ENCODE data around the gene AKT1S1.

Gene AKT1S1

DNA sequence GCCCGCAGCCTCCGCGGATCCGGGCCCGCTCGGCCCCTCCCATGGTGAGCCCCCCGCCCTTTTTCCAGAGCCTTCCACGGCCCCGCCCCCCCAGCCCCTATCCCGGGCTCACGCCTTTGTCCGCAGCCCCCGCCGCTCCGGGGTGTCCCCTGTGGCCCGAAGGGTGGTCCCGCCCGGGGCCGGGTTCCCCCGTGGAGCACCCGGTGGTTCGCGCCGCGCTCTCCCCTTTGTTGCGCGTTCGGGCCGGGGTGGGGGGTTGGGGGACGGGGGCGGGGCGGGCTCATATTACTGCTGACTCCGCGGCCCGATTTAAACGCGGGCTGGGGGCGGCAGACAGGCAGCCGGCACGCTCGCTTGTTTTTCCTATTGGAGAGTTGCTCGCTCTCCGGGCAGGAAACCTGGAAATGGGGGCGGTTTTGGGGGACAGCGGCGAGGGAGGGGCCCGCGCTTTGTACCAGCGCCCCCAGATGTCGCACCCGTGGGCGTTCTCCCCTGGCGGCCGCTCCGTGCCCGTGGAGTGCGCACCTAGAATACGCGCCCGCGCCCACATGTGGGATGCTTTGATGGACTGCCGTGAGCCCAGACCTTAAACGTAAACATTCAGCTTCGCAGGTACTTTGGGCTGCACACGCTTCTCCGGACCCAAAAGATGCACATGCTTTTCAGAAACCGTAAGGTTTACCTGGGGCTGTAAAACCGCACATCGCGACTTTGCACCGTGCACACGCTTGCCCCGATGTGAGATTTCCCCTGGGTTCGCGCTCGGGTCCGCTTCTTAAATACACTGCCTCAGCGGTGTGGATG is 25.5 kb downstream of the AKT1S1 start:
- TF ChIP-seq GATA3 (IDR thresholded peaks at IDR 0.05; ENCODE audit: low read depth, low read length): no peak
- TF ChIP-seq GATA2 (IDR thresholded peaks at IDR 0.05; ENCODE audit: low read depth, low read length): no peak

DNA sequence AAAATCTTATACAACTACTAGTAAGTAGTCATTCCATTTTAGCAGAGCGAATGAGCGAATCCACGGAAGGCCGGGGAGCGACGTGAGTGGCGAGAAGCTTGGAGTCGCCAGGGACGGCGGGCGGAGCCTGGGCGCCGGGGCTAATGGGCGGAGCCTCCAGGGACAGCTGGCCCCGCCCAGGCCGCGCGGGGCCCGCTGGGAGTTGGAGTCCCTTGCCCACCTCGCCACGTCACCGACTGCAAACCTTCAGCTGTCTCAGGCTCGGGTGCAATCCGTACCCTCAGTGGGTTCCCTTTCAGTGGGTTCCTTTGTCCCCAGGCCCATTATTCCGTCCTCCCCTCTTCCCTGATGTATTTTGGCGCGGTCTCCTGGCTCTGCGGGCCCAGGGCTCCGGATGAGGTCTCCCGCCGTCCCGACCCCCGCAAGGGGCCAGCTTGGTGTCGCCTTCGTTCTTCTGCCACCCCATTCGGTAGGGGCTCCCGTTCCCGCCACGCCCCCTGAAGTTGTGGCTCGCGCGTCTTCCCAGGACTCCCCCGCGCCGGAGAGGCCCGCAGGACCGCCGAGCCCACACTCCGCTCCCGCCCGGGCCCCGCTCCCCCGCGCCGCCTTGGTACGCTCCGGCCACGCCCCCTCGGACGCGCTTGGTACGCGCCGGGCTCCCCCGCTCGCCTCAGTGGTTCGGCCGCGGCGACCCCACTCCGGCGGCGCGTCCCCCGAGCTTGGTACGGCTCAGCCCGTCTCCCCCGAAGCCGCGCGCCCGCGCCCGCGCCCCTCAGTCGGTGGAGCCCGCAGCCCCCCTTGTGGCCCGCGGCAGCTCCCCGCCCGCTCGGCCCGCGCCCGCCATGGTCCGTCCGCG is 26.4 kb downstream of the AKT1S1 start, which contains the start of gene PTOV1:
Gene PTOV1, plus strand, starts transcription at position 673 of the 856 bp plus-strand sequence.
- TF ChIP-seq GATA2 (IDR thresholded peaks at IDR 0.05; ENCODE audit: low read depth, low read length) (no peak), GATA3 (IDR thresholded peaks at IDR 0.05; ENCODE audit: low read depth, low read length) (no peak)

DNA sequence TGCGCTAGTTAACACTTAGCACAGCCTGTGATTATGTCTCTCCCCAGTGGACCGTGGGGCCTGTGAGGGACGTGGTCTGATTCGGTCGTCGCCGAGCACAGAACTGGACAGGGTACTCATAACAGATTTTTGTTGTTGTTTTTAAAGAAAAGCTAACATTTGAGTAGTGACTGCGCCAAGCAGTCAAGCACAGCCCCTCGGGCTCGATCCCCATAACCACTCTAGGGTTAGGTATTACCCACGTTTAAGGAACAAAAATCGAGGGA is 27.0 kb downstream of the AKT1S1 start:
- TF ChIP-seq GATA2 (IDR thresholded peaks at IDR 0.05; ENCODE audit: low read depth, low read length) (no peak), GATA3 (IDR thresholded peaks at IDR 0.05; ENCODE audit: low read depth, low read length) (no peak)

DNA sequence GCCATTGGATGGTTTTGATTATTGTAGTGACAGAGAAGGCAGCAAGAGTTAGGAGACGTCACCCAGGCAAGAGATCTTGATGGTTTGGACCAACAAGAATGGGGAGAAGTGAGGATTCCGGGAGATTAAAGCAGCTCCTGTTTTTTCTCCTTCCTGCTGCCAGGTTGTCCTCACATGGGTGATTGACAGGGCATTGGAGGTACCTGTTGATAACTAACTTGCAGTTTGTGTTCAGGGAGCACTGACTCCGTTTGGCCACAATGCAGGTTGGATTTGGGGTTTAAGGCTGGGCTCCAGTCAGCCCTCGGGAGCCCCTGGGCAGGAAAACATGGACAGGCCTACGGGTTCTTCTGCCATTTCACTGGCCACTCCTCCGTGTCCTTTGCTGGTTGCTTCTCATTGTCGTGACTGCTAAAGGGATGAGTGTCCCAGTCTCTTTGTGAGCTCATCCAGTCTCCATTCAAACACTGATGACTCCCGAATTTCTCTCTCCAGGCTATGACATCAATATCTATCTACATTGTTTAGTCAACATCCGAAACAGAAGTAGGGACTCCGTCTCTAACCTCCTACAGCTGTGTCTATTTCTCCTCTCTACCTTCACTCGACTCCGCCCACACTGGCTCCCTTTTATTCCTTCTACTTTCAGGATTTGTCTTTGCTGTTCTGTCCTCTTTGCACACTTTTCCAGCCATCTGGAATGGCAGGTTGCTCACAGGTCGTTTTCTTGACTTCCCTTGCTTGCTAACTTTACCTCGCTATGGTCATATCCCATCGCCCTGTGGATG is 27.5 kb downstream of the AKT1S1 start:
- TF ChIP-seq GATA2 (IDR thresholded peaks at IDR 0.05; ENCODE audit: low read depth, low read length): no peak
- TF ChIP-seq GATA3 (IDR thresholded peaks at IDR 0.05; ENCODE audit: low read depth, low read length): no peak

DNA sequence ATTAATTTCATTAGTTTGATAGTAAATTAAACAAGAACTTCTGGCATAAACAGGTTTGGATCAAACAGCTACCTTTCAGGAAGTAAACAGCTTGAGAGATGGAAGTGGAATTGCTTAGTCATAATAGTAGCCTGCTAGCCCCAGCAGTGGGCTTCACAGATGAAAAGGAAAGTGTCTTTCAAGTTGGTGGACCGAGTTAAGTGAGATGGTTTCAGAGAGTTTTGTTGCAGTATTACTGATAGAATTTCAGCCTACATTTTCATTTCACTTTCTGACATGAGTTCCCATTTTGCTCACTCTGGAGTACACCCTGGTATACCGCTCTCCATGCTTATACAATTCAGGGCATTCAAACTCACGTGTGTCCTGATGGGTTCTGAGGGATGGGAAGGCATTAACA is 28.2 kb downstream of the AKT1S1 start:
- no peak for TF ChIP-seq GATA3 (IDR thresholded peaks at IDR 0.05; ENCODE audit: low read depth, low read length)
- TF ChIP-seq GATA2 (IDR thresholded peaks at IDR 0.05; ENCODE audit: low read depth, low read length): no peak

DNA sequence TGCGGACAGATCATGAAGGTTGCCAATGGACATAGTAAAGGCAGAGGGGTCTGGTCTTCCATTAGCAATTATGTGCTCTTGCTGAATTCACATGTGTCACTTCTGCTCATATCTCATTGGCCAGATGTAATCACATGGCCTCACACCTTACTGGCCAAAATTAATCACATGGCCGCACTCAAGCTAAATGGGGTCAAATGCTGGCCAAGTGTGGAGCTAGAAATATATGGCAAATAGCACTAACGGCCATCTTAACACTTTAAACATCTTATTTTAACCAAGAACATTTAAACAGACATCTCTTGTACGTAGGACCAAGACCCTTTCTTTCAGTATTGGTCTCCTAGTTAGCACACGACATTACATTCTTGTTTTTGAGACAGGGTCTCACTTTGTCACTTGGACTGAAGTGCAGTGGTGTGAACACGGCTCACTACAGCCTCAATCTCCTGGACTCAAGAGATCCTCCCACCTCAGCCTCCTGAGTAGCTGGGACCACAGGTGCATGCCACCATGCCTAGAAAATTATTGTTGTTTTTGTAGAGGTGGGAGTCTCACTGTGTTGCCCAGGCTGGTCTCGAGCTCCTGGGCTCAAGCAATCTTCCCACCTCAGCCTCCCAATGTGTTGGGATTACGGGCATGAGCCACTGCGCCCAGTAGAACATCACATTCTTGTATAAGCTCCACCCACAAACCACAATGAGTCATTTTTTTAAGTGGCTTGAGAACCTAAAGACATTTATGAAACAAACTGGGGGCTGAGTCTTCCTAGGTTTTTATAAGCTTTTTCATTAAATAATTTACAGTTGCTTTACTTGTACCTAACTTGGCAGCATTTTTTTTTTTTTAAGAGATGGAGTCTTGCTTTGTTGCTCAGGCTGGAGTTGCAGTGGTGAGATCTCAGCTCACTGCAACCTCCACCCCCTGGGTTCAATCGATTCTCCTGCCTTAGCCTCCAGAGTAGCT is 29.1 kb downstream of the AKT1S1 start:
- no peak for TF ChIP-seq GATA3 (IDR thresholded peaks at IDR 0.05; ENCODE audit: low read depth, low read length)
- no peak for TF ChIP-seq GATA2 (IDR thresholded peaks at IDR 0.05; ENCODE audit: low read depth, low read length)

DNA sequence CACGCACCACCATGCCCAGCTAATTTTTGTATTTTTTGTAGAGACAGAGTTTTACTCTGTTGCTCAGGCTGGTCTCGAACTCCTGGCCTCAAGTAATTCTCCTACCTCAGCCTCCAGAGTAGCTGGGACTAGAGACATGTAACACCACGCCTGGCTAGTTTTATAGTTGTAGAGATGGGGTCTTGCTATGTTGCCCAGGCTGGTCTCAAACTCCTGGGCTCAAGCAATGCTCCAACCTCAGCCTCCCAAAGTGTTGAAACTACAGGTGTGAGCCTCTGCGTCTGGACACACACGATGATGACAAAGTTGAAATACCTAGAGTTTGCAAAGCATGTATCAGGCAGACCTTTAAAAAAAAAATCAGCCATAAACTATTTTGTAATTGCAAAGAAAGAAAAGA is 30.7 kb downstream of the AKT1S1 start:
- TF ChIP-seq GATA2 (IDR thresholded peaks at IDR 0.05; ENCODE audit: low read depth, low read length): no peak
- no peak for TF ChIP-seq GATA3 (IDR thresholded peaks at IDR 0.05; ENCODE audit: low read depth, low read length)

DNA sequence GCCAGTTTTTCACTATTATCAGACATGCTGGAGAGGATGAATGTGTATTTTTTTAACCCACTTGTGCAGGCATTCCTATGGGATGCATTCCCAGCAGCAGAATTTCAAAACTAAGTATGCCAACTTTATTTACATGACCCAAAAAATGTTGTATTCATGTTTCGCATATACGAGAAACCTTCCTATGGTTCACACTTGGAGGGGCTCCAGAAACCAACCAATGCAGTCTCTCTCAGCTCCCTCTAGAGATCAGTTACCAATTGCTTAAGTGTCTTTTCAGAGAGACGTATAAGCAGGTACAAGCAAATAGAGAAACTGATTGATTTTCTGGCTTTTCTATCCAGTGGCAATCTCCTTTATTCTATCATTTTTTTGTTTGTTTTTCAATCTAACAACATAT is 31.7 kb downstream of the AKT1S1 start:
- TF ChIP-seq GATA3 (IDR thresholded peaks at IDR 0.05; ENCODE audit: low read depth, low read length): no peak
- TF ChIP-seq GATA2 (IDR thresholded peaks at IDR 0.05; ENCODE audit: low read depth, low read length): no peak

DNA sequence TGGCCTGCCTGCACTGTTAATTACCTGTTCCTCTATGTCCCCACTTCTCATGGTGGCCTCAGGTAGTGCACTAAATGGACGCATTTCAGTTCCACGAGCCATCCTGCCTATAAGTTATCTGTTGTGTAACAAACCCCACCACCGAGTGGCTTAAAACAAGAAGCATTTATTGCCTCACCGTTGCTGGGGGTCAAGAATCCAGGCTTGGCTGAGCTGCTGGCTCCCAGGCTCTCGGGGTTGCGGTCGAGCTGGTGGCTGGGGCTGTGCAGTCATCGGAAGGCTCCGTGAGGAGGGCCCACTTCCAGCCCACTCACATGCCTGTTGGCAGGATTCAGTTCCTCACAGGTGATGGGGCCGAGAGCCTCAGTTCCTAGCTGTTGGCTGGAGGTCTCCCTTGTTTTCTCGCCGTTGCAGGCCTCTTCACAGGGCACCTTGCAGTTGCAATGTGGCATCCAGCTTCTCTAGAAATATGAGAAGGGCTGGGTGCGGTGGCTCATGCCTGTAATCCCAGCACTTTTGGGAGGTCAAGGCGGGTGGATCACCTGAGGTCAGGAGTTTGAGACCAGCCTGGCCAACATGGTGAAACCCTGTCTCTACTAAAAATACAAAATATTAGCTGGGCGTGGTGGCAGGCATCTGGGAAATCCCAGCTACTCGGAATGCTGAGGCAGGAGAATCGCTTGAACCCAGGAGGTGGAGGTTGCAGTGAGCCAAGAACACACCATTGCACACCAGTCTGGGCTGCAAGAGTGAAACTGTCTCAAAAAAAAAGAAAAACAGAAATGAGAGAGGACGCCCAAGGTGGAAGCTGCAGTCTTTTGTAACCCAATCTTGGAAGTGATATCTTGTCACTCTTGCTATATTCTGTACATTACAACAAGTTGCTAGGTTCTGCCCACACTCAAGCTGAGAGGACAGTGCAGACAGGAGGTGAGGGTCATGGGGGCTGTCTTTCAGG is 32.7 kb downstream of the AKT1S1 start:
- TF ChIP-seq GATA2 (IDR thresholded peaks at IDR 0.05; ENCODE audit: low read depth, low read length): no peak
- no peak for TF ChIP-seq GATA3 (IDR thresholded peaks at IDR 0.05; ENCODE audit: low read depth, low read length)

DNA sequence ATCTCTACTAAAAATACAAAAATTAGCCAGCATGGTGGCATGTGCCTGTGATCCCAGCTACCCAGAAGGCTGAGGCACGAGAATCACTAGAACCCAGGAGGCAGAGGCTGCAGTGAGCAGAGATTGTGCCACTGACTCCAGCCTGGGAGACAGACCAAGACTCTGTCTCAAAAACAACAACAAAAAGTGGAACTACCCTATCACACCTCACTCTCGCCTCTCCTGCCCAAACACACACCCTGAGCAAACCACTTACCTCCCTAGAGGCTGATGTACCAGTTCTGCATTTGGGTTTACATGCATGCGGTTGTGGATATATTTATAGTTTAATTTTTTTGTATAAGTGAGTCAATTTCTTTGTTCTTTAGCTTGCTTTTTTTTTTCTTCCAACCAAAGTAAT is 33.9 kb downstream of the AKT1S1 start:
- TF ChIP-seq GATA2 (IDR thresholded peaks at IDR 0.05; ENCODE audit: low read depth, low read length) (no peak), GATA3 (IDR thresholded peaks at IDR 0.05; ENCODE audit: low read depth, low read length) (no peak)

DNA sequence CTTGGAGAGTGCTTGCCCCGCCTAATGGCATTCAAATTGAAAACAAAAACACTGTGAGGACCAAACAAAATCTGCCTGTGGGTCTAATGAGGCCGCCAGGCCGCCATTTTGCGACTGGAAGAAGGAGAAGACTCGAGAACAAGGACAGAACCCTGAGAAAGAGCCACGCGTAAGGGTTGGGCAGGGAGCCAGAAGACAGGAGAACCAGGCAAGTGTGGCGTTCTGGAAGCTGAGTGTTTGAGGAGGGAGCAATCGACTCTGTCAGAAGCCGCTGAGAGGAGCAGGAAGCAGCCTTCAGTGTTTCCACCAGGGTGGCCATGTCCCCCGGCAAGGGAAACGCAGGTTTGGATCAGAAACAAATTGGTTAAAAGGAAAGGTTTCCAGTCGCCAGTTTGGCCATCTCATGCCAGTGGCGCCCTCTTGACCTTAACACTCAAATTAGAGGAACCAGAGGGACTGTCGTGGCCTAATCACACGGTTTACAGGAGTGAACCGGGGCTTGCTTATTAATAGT is 36.4 kb downstream of the AKT1S1 start:
- no peak for TF ChIP-seq GATA3 (IDR thresholded peaks at IDR 0.05; ENCODE audit: low read depth, low read length)
- no peak for TF ChIP-seq GATA2 (IDR thresholded peaks at IDR 0.05; ENCODE audit: low read depth, low read length)

DNA sequence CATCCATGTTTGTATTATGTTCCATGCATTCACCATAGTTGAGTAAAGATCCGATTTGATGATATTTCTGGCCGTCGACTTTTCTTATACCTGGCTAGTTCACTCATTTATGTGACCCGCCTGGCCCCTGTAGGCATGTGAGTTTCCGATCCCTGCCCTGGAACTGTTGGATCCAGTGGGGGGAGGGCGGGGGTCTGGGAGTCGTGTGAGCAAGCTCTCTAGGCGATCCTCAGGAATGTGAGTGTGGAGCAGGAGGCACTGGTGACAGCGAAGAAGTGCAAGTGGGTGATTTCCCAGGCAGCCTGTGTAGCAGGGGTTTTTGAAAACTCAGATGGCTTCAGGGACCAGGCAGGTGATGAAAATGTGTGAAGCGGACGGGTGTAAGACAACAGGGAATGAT is 36.8 kb downstream of the AKT1S1 start:
- TF ChIP-seq GATA3 (IDR thresholded peaks at IDR 0.05; ENCODE audit: low read depth, low read length): no peak
- TF ChIP-seq GATA2 (IDR thresholded peaks at IDR 0.05; ENCODE audit: low read depth, low read length): no peak
